Measurements from ENCODE around the gene TCAP. TPM values are rescaled to one million over a fixed set of nuclear protein-coding genes. Genes with fewer than 3 reads are reported as not detected.
A peak's percentile ranks its signal among the peaks of the same experiment; 100 is the strongest.

Gene TCAP
- total and polyA plus RNA-seq, 10 of the 15 experiments (the other 5 are each of a cell fraction or from before 2014, with no cell fraction given), result 0.17 to 1.0 (median 0.36) TPM; not detected in 3

DNA sequence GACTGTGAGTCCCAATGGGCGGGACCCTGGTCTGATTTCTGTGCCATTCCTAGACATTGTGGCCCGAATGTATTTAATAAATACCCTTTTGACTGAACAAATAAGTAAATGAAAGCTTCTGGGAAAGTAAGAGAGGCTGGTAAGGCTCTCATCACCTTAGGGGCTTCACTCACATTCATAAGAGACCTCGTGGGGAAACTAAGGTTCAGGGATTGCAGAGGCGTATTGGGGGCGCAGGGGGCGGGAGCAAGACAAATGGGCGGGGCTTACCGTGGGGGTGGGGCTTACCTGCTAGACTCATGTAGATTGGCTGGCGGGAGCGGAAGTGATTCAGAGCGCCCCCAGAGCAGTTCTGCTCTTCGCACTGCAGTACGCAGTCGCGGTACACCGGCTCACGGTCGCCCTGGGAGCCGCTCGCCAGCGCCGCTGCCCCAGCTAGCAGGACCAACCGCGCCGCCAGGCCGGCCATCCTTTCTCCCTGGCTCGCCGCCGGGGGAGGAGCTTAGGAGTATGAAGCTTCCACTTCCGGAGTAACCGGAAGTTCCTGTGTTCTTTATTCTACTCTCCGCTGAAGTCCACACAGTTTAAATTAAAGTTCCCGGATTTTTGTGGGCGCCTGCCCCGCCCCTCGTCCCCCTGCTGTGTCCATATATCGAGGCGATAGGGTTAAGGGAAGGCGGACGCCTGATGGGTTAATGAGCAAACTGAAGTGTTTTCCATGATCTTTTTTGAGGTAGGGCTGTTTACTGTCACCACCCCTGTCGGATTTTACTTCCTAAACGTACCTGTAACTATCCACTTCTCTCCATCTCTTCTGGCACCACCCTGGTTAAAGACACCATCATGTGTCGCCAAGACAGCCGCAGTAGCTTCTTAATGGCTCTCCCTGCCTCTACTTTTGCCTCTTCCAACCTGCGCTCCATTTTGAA lies 22.7 kb downstream of the TCAP start, which contains the start of gene PGAP3 (continued):
- TF ChIP-seq SMARCA5 (IDR thresholded peaks at IDR 0.05) (no peak), ZNF207 (IDR thresholded peaks at IDR 0.05; ENCODE audit: borderline replicate concordance) (0 out of 2 replicates have a peak, but pooled peaks have one; percentile 72), CBX5 (IDR thresholded peaks at IDR 0.05; ENCODE audit: low read depth) (no peak), MTA2 (IDR thresholded peaks at IDR 0.05; ENCODE audit: low read depth) (peak; percentile 68), CREM (IDR thresholded peaks at IDR 0.05; ENCODE audit: low read depth) (peak; percentile 11; the same call in 1 of the 2 replicates), IRF4 (IDR thresholded peaks at IDR 0.05; ENCODE audit: low read depth, low read length) (no peak), YBX1 (IDR thresholded peaks at IDR 0.05) (no peak), EGR1 (IDR thresholded peaks at IDR 0.05; ENCODE audit: borderline replicate concordance in 1 of 2, low read depth in 2 of 2, low read length in 2 of 2) (peak in 1 of 2 experiments; percentile 41; a peak in 1 of 3 replicates), SIX5 (IDR thresholded peaks at IDR 0.05; ENCODE audit: low read depth, low read length, severe bottlenecking) (peak; percentile 58), RCOR1 (conservative IDR thresholded peaks at IDR 0.05; ENCODE audit: low read depth, low read length) (no peak), WRNIP1 (IDR thresholded peaks at IDR 0.05; ENCODE audit: borderline replicate concordance, low read depth, low read length) (peak; percentile 66; the same call in 1 of the 2 replicates), IKZF1 (conservative IDR thresholded peaks at IDR 0.05) (peak; percentile 76), TBL1XR1 (IDR thresholded peaks at IDR 0.05; ENCODE audit: low read depth, low read length) (peak; percentile 12; the same call in 1 of the 2 replicates), HCFC1 (IDR thresholded peaks at IDR 0.05; ENCODE audit: low read length) (peak; percentile 65), ETV6 (conservative IDR thresholded peaks at IDR 0.05 in 1 of 2, IDR thresholded peaks at IDR 0.05 in 1 of 2; ENCODE audit: borderline replicate concordance in 1 of 2, low read depth in 1 of 2) (peak in 1 of 2 experiments; percentile 20; a peak in 1 of 4 replicates), FOXK2 (IDR thresholded peaks at IDR 0.05) (peak; percentile 33; the same call in 1 of the 2 replicates)
- TF ChIP-seq, protein P1, sequence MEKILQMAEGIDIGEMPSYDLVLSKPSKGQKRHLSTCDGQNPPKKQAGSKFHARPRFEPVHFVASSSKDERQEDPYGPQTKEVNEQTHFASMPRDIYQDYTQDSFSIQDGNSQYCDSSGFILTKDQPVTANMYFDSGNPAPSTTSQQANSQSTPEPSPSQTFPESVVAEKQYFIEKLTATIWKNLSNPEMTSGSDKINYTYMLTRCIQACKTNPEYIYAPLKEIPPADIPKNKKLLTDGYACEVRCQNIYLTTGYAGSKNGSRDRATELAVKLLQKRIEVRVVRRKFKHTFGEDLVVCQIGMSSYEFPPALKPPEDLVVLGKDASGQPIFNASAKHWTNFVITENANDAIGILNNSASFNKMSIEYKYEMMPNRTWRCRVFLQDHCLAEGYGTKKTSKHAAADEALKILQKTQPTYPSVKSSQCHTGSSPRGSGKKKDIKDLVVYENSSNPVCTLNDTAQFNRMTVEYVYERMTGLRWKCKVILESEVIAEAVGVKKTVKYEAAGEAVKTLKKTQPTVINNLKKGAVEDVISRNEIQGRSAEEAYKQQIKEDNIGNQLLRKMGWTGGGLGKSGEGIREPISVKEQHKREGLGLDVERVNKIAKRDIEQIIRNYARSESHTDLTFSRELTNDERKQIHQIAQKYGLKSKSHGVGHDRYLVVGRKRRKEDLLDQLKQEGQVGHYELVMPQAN (conservative IDR thresholded peaks at IDR 0.05), result peak; percentile 51; the same call in 1 of the 2 replicates
- TF ChIP-seq, protein P2, sequence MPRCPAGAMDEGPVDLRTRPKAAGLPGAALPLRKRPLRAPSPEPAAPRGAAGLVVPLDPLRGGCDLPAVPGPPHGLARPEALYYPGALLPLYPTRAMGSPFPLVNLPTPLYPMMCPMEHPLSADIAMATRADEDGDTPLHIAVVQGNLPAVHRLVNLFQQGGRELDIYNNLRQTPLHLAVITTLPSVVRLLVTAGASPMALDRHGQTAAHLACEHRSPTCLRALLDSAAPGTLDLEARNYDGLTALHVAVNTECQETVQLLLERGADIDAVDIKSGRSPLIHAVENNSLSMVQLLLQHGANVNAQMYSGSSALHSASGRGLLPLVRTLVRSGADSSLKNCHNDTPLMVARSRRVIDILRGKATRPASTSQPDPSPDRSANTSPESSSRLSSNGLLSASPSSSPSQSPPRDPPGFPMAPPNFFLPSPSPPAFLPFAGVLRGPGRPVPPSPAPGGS (IDR thresholded peaks at IDR 0.05; ENCODE audit: borderline replicate concordance, insufficient read depth, low read depth, low read length, poor library complexity, severe bottlenecking), result no peak
- TF ChIP-seq, protein P3, sequence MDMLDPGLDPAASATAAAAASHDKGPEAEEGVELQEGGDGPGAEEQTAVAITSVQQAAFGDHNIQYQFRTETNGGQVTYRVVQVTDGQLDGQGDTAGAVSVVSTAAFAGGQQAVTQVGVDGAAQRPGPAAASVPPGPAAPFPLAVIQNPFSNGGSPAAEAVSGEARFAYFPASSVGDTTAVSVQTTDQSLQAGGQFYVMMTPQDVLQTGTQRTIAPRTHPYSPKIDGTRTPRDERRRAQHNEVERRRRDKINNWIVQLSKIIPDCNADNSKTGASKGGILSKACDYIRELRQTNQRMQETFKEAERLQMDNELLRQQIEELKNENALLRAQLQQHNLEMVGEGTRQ (IDR thresholded peaks at IDR 0.05; ENCODE audit: borderline replicate concordance, low read depth, low read length), result no peak
- TF ChIP-seq, protein P4, sequence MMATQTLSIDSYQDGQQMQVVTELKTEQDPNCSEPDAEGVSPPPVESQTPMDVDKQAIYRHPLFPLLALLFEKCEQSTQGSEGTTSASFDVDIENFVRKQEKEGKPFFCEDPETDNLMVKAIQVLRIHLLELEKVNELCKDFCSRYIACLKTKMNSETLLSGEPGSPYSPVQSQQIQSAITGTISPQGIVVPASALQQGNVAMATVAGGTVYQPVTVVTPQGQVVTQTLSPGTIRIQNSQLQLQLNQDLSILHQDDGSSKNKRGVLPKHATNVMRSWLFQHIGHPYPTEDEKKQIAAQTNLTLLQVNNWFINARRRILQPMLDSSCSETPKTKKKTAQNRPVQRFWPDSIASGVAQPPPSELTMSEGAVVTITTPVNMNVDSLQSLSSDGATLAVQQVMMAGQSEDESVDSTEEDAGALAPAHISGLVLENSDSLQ (IDR thresholded peaks at IDR 0.05), result peak; percentile 45; the same call in 1 of the 2 replicates
- TF ChIP-seq, protein P5, sequence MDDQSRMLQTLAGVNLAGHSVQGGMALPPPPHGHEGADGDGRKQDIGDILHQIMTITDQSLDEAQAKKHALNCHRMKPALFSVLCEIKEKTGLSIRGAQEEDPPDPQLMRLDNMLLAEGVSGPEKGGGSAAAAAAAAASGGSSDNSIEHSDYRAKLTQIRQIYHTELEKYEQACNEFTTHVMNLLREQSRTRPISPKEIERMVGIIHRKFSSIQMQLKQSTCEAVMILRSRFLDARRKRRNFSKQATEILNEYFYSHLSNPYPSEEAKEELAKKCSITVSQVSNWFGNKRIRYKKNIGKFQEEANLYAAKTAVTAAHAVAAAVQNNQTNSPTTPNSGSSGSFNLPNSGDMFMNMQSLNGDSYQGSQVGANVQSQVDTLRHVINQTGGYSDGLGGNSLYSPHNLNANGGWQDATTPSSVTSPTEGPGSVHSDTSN (IDR thresholded peaks at IDR 0.05; ENCODE audit: insufficient replicate concordance, low read depth, low read length), result no peak
